Neural cell (in vitro differentiated cells): ENCODE results near the gene SP6.

Experiments used
- EP300 ChIP-seq: fragments of 450-650 bp; conservative IDR thresholded peaks from 2 replicates; pipeline ENCODE4 v1.6.1; 2014; ENCODE audit warnings: antibody characterized with exemption, mild to moderate bottlenecking, moderate library complexity; ENCODE audit not compliant: poor library complexity, severe bottlenecking
- RAD21 ChIP-seq: fragments of 450-650 bp; conservative IDR thresholded peaks from 2 replicates; pipeline ENCODE4 v1.6.1; 2014; ENCODE audit warnings: antibody characterized with exemption, mild to moderate bottlenecking, moderate library complexity
- SMC3 ChIP-seq: fragments of 450-650 bp; conservative IDR thresholded peaks from 2 replicates; pipeline ENCODE4 v1.6.1; 2014; ENCODE audit warnings: antibody characterized with exemption, mild to moderate bottlenecking, moderate library complexity; ENCODE audit not compliant: poor library complexity
- TAF1 ChIP-seq: IDR thresholded peaks from 2 replicates; pipeline ENCODE4 v1.6.1; 2012; ENCODE audit warnings: low read depth
- TF ChIP-seq, protein P1 (sequence below): fragments of 450-650 bp; IDR thresholded peaks from 2 replicates; pipeline ENCODE4 v1.5.1; 2014; ENCODE audit warnings: antibody characterized with exemption, mild to moderate bottlenecking, moderate library complexity; ENCODE audit not compliant: poor library complexity, severe bottlenecking

DNA sequence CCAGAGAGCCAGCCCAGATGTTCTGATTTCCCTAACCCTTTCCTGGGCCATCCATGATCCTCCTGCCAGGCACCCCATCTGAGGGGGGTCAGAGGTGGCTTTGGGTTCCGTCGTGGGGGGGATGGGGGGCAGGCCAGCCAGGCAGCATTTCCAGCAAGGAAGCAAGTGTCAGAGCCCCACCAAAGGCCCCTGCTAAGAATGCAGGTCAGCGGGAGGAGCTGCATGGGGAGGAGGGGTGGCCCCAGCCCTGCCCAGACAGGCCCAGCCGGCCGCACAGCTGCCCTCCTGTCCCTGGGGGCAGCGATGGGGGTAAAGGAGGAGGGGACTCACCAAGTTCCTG, 7.6 kb downstream of the SP6 start:
- TF ChIP-seq, protein P1, sequence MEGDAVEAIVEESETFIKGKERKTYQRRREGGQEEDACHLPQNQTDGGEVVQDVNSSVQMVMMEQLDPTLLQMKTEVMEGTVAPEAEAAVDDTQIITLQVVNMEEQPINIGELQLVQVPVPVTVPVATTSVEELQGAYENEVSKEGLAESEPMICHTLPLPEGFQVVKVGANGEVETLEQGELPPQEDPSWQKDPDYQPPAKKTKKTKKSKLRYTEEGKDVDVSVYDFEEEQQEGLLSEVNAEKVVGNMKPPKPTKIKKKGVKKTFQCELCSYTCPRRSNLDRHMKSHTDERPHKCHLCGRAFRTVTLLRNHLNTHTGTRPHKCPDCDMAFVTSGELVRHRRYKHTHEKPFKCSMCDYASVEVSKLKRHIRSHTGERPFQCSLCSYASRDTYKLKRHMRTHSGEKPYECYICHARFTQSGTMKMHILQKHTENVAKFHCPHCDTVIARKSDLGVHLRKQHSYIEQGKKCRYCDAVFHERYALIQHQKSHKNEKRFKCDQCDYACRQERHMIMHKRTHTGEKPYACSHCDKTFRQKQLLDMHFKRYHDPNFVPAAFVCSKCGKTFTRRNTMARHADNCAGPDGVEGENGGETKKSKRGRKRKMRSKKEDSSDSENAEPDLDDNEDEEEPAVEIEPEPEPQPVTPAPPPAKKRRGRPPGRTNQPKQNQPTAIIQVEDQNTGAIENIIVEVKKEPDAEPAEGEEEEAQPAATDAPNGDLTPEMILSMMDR = no peak
- TF ChIP-seq TAF1 = no peak
- no peak for TF ChIP-seq RAD21
- TF ChIP-seq EP300 = no peak
- no peak for TF ChIP-seq SMC3
